ENCODE measurements around the gene HDAC4. TPM values are rescaled to one million over a fixed set of nuclear protein-coding genes. Genes with fewer than 3 reads are reported as not detected.
A peak's percentile ranks its signal among the peaks of the same experiment; 100 is the strongest.

The HDAC4 gene
- total and polyA plus RNA-seq, 9 donors = 10.1 to 17.6 (median 13.3) TPM

DNA sequence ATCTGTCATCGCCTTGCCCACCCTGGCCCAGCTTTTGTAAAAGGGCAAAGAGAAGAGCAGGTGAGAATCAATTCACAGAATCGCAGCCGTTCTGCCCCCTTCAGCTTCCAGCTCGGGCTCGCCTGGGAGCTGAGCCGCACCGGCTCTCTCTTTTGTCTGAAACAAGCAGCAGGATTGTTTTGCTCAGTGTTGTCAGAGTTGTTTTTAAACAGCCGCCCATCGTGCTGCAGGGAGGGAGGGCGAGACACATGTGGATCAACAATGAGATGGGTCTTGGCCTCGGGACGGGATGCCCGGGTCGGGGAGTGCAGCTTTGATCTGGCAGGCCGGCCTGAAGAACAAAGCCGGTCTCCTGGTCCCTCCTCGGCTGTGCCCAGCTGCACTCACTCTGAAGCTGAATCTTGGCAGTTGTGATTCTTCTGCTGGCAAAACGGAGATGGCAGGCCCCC lies 39.7 kb upstream of the HDAC4 start:
- H3K27ac ChIP-seq (ENCODE audit: low read length) = peak overlapping the region; percentile 57
- no peaks in the 10 kb centered on the region for H3K36me3 ChIP-seq (ENCODE audit: control insufficient read depth, insufficient read depth, low read length)
- H3K9me3 ChIP-seq (replicated peaks; ENCODE audit: control insufficient read depth, low read depth, low read length) = no peaks in the 10 kb centered on the region
- peak; percentile 61 for DNase-seq
- peaks cover 12% of the 10 kb centered on the region for H3K27me3 ChIP-seq (ENCODE audit: control insufficient read depth, insufficient read depth, low read length)
- 9% methylated on average over 15 of the region's 18 CpGs for WGBS (ENCODE audit: insufficient coverage)
- H3K4me1 ChIP-seq (ENCODE audit: control insufficient read depth, insufficient read depth, low read length) = peaks cover 43% of the 10 kb centered on the region
- no peak overlapping the region for H3K4me3 ChIP-seq (ENCODE audit: low read length)

GRCh38 chr2:239439754-239440315 lies 39.0 kb upstream of the HDAC4 start:
- Histone ChIP-seq H3K27ac (ENCODE audit: low read length) (peak overlapping the region; percentile 57), H3K27me3 (ENCODE audit: control insufficient read depth, insufficient read depth, low read length) (peaks cover 12% of the 10 kb centered on the region), H3K36me3 (ENCODE audit: control insufficient read depth, insufficient read depth, low read length) (no peaks in the 10 kb centered on the region), H3K4me3 (ENCODE audit: low read length) (no peak overlapping the region), H3K4me1 (ENCODE audit: control insufficient read depth, insufficient read depth, low read length) (peaks cover 40% of the 10 kb centered on the region), H3K9me3 (replicated peaks; ENCODE audit: control insufficient read depth, low read depth, low read length) (no peaks in the 10 kb centered on the region)
- WGBS (ENCODE audit: insufficient coverage) = 76% methylated on average over 10 of the region's 11 CpGs
- DNase-seq = no peak

DNA sequence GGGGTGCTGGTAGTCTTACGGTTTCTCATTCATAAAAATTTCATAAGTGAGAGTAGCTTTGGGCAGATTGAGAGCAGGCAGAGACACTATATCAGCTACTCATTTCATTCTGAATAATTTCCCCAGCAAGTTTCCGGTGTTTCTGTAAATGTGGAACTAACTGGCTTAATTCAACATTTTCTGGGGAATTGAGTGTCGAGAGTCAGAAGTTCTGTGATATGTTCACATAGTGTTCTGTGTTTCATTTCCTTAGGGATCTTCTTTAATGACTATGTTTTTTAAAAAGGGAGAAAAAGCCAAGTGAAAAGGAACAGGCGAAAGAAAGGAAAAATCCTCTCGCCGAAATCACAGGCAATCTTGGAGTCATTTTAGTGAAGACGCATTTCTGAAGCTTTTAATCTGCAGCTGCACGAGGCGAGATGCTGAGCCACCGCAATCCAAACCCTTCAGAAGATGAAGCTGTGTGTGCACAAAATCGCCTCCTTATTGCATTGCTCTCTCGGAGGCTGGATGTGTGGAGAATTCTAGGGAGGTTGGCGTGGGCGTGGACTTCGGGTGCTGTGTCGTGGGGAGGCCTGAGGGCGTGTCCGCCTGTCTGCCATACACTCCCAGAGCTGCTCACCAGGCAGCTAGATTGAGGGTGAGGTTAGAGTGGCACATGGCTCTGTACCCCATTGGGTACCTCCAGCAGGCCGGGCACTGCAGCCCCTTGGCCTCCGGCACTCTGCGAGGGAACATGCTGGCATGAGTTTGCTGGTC lies 38.4 kb upstream of the HDAC4 start:
- Histone ChIP-seq H3K4me3 (ENCODE audit: low read length) (no peak overlapping the region), H3K27me3 (ENCODE audit: control insufficient read depth, insufficient read depth, low read length) (peaks cover 12% of the 10 kb centered on the region), H3K4me1 (ENCODE audit: control insufficient read depth, insufficient read depth, low read length) (peaks cover 34% of the 10 kb centered on the region), H3K36me3 (ENCODE audit: control insufficient read depth, insufficient read depth, low read length) (no peaks in the 10 kb centered on the region), H3K27ac (ENCODE audit: low read length) (peak overlapping the region; percentile 54), H3K9me3 (replicated peaks; ENCODE audit: control insufficient read depth, low read depth, low read length) (peaks cover under 1% of the 10 kb centered on the region)
- peak; percentile 75 for DNase-seq
- WGBS (ENCODE audit: insufficient coverage) = 56% methylated on average over 18 of the region's 21 CpGs

- peaks cover 12% of the 10 kb centered on the region for H3K27me3 ChIP-seq (ENCODE audit: control insufficient read depth, insufficient read depth, low read length)
- no peak overlapping the region for H3K4me3 ChIP-seq (ENCODE audit: low read length)
- no peaks in the 10 kb centered on the region for H3K36me3 ChIP-seq (ENCODE audit: control insufficient read depth, insufficient read depth, low read length)
- no peak overlapping the region for H3K27ac ChIP-seq (ENCODE audit: low read length)
- peaks cover 4% of the 10 kb centered on the region for H3K9me3 ChIP-seq (replicated peaks; ENCODE audit: control insufficient read depth, low read depth, low read length)
- no CpG with 5 or more reads among the region's 3 CpGs for WGBS (ENCODE audit: insufficient coverage)
- no peak for DNase-seq
- peaks cover 33% of the 10 kb centered on the region for H3K4me1 ChIP-seq (ENCODE audit: control insufficient read depth, insufficient read depth, low read length)
These were observed 37.5 kb upstream of the HDAC4 start for GRCh38 chr2:239438368-239438767.

GRCh38 chr2:239436669-239437335 lies 36.0 kb upstream of the HDAC4 start:
- H3K4me1 ChIP-seq (ENCODE audit: control insufficient read depth, insufficient read depth, low read length) = peaks cover 28% of the 10 kb centered on the region
- DNase-seq = peak; percentile 56
- H3K4me3 ChIP-seq (ENCODE audit: low read length) = no peak overlapping the region
- WGBS (ENCODE audit: insufficient coverage) = no CpG with 5 or more reads among the region's 2 CpGs
- H3K27ac ChIP-seq (ENCODE audit: low read length) = no peak overlapping the region
- H3K36me3 ChIP-seq (ENCODE audit: control insufficient read depth, insufficient read depth, low read length) = no peaks in the 10 kb centered on the region
- peaks cover 7% of the 10 kb centered on the region for H3K27me3 ChIP-seq (ENCODE audit: control insufficient read depth, insufficient read depth, low read length)
- peaks cover 4% of the 10 kb centered on the region for H3K9me3 ChIP-seq (replicated peaks; ENCODE audit: control insufficient read depth, low read depth, low read length)

DNA sequence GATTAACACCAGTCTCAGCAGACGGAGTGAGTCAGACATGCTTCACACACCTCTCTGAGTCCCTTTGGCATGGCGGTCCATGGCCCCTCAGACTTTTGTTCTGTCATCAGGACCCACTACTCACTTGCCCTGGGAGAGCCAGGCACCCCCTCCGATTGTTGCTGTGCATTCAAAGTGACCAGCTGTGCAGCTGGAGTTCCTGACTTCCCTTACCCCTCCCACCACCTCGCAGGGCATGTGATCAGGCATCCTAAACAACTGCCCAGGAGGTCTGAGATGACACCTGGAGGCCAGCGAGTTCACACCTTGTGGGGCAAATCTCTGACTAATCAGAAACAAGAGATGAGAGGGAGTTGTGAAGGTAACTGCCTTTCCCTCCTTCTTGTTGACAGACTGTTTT lies 35.3 kb upstream of the HDAC4 start:
- no peaks in the 10 kb centered on the region for H3K36me3 ChIP-seq (ENCODE audit: control insufficient read depth, insufficient read depth, low read length)
- WGBS (ENCODE audit: insufficient coverage) = 73% methylated on average over 2 of the region's 5 CpGs
- no peak overlapping the region for H3K27ac ChIP-seq (ENCODE audit: low read length)
- H3K4me1 ChIP-seq (ENCODE audit: control insufficient read depth, insufficient read depth, low read length) = peaks cover 21% of the 10 kb centered on the region
- H3K27me3 ChIP-seq (ENCODE audit: control insufficient read depth, insufficient read depth, low read length) = peaks cover 7% of the 10 kb centered on the region
- H3K4me3 ChIP-seq (ENCODE audit: low read length) = no peak overlapping the region
- peaks cover 4% of the 10 kb centered on the region for H3K9me3 ChIP-seq (replicated peaks; ENCODE audit: control insufficient read depth, low read depth, low read length)
- DNase-seq = no peak

- no peak for DNase-seq
- 84% methylated on average over 3 of the region's 4 CpGs for WGBS (ENCODE audit: insufficient coverage)
- Histone ChIP-seq H3K9me3 (replicated peaks; ENCODE audit: control insufficient read depth, low read depth, low read length) (peaks cover 4% of the 10 kb centered on the region), H3K36me3 (ENCODE audit: control insufficient read depth, insufficient read depth, low read length) (no peaks in the 10 kb centered on the region), H3K4me1 (ENCODE audit: control insufficient read depth, insufficient read depth, low read length) (peaks cover 2% of the 10 kb centered on the region), H3K27ac (ENCODE audit: low read length) (no peak overlapping the region), H3K27me3 (ENCODE audit: control insufficient read depth, insufficient read depth, low read length) (no peaks in the 10 kb centered on the region), H3K4me3 (ENCODE audit: low read length) (no peak overlapping the region)
These were observed 33.1 kb upstream of the HDAC4 start for GRCh38 chr2:239433777-239434403.

- H3K4me3 ChIP-seq (ENCODE audit: low read length) = no peak overlapping the region
- H3K36me3 ChIP-seq (ENCODE audit: control insufficient read depth, insufficient read depth, low read length) = no peaks in the 10 kb centered on the region
- 71% methylated on average over 1 of the region's 1 CpG for WGBS (ENCODE audit: insufficient coverage)
- H3K27ac ChIP-seq (ENCODE audit: low read length) = no peak overlapping the region
- no peaks in the 10 kb centered on the region for H3K4me1 ChIP-seq (ENCODE audit: control insufficient read depth, insufficient read depth, low read length)
- DNase-seq = no peak
- H3K27me3 ChIP-seq (ENCODE audit: control insufficient read depth, insufficient read depth, low read length) = no peaks in the 10 kb centered on the region
- H3K9me3 ChIP-seq (replicated peaks; ENCODE audit: control insufficient read depth, low read depth, low read length) = peaks cover 4% of the 10 kb centered on the region
These were observed 31.4 kb upstream of the HDAC4 start for GRCh38 chr2:239432174-239432573.

DNA sequence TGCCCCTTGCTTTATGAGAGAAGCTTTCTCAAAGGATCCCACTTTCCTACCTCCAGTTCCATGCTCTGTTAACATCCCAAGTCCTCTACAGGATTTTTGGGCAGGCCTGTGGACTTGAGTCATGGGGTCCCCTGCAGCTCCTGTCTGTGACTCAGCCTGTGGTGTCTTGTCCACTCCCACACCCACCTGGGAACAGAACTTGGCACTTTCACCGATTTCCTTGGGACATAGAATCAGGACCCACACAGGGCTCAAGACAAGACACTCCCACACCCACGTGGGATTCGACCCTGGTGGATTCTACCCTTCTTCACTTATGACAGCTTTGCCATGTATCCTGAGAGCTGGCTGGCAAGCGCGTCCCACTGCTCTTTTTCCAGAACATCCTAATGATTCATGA lies 30.7 kb upstream of the HDAC4 start:
- H3K36me3 ChIP-seq (ENCODE audit: control insufficient read depth, insufficient read depth, low read length) = no peaks in the 10 kb centered on the region
- no peak for DNase-seq
- H3K4me3 ChIP-seq (ENCODE audit: low read length) = no peak overlapping the region
- H3K27ac ChIP-seq (ENCODE audit: low read length) = no peak overlapping the region
- H3K27me3 ChIP-seq (ENCODE audit: control insufficient read depth, insufficient read depth, low read length) = no peaks in the 10 kb centered on the region
- H3K4me1 ChIP-seq (ENCODE audit: control insufficient read depth, insufficient read depth, low read length) = no peaks in the 10 kb centered on the region
- H3K9me3 ChIP-seq (replicated peaks; ENCODE audit: control insufficient read depth, low read depth, low read length) = peaks cover 4% of the 10 kb centered on the region
- WGBS (ENCODE audit: insufficient coverage) = 93% methylated on average over 5 of the region's 5 CpGs

Measured in muscle of leg (tissue), 11 donors.